K562 (cell line): ENCODE measurements around the gene GOT2. TPM values are rescaled to one million over a fixed set of nuclear protein-coding genes. Genes with fewer than 3 reads are reported as not detected.

Source experiments
- ATAC-seq: fragments of 200-7000 bp; cut with Tn5 transposase; 3 replicates; pipeline ENCODE4 v1.9.1; 2020; ENCODE audit warnings: moderate library complexity
- BruUV-seq: library from RNA; stranded (reverse); fragments of 400-500 nt; replicated peaks from 2 replicates; lab custom pipeline; 2021; lab: Mats Ljungman, UMichigan
- CTCF ChIA-PET: fragments of 300-600 bp; formaldehyde crosslinking; extraction: SDS; loops from one replicate; lab custom pipeline; 2021; ENCODE audit warnings: low intra/inter-chr PET ratio; lab: Yijun Ruan, JAX
- POLR2A ChIA-PET: fragments of 300-600, 350-650 bp; sonication (Branson Sonifier 250); formaldehyde crosslinking; extraction: SDS; loops from one replicate; lab custom pipeline; 2021; ENCODE audit warnings: antibody characterized with exemption, inconsistent platforms; lab: Yijun Ruan, JAX
- DNase-seq, 4 experiments: peaks; one replicate each; pipeline versions ENCODE4 v3.0.0 to v3.0.0-alpha.2; 2011 to 2018; ENCODE audit warnings: low spot score in 3 of 4, mixed read lengths in 3 of 4; ENCODE audit errors: extremely low read depth in 1 of 4
- FAIRE-seq: peaks from 2 replicates; lab custom pipeline; 2011; peaks lifted over from hg19 to GRCh38; lab: Jason Lieb, UNC
- H2AFZ ChIP-seq: 2 replicates; pipeline ENCODE4 v1.6.0; 2011; ENCODE audit warnings: low read depth, low read length, control low read depth, inconsistent platforms
- H3K27ac ChIP-seq: fragments of 200-600 bp; 3 replicates; pipeline ENCODE4 v1.8.0; 2011; ENCODE audit warnings: low read depth, mild to moderate bottlenecking, control low read depth, inconsistent platforms, low read length, moderate library complexity, mixed read lengths; ENCODE audit errors: extremely low read depth
- H3K27me3 ChIP-seq, 2 experiments: fragments of 300-600 bp in 1 of 2; 2 replicates in 1 of 2; 3 replicates in 1 of 2; pipeline versions ENCODE4 v1.6.0 to v1.8.0; 2011; ENCODE audit warnings: inconsistent platforms in 2 of 2, low read length in 2 of 2, mild to moderate bottlenecking in 1 of 2, mixed read lengths in 1 of 2, moderate library complexity in 1 of 2; ENCODE audit not compliant: control insufficient read depth in 2 of 2, insufficient read depth in 2 of 2
- H3K36me3 ChIP-seq: fragments of 300-600 bp; 3 replicates; pipeline ENCODE4 v1.8.0; 2011; ENCODE audit warnings: mild to moderate bottlenecking, low read length, inconsistent platforms; ENCODE audit not compliant: control insufficient read depth, insufficient read depth
- H3K4me1 ChIP-seq, 2 experiments: fragments of 200-600 bp in 1 of 2; replicated peaks in 1 of 2; 2 replicates in 1 of 2; 3 replicates in 1 of 2; pipeline versions ENCODE4 v1.5.1 to v1.8.0; 2011; ENCODE audit warnings: inconsistent platforms in 2 of 2, low read length in 2 of 2, mild to moderate bottlenecking in 1 of 2, mixed read lengths in 1 of 2, moderate library complexity in 1 of 2; ENCODE audit not compliant: control insufficient read depth in 2 of 2, insufficient read depth in 2 of 2
- H3K4me2 ChIP-seq: 2 replicates; pipeline ENCODE4 v1.6.1; 2011; ENCODE audit warnings: low read length, control low read depth, inconsistent platforms, mixed read lengths; ENCODE audit not compliant: insufficient read depth
- H3K4me3 ChIP-seq: fragments of 200-600 bp; sonication (generic), shearing (Covaris generic); 2 replicates; pipeline ENCODE4 v1.5.1; 2016; ENCODE audit warnings: control low read depth, inconsistent platforms
- H3K79me2 ChIP-seq: fragments of 200-600 bp; 3 replicates; pipeline ENCODE4 v1.8.0; 2011; ENCODE audit warnings: low read length, inconsistent platforms; ENCODE audit not compliant: control insufficient read depth, insufficient read depth
- H3K9ac ChIP-seq, 2 experiments: 2 replicates each; pipeline versions ENCODE4 v1.6.0 to v1.6.1; 2011; ENCODE audit warnings: low read depth in 2 of 2, low read length in 2 of 2, control low read depth in 1 of 2, inconsistent platforms in 1 of 2, mild to moderate bottlenecking in 1 of 2, mixed read lengths in 1 of 2; ENCODE audit not compliant: insufficient read depth in 1 of 2
- H3K9me1 ChIP-seq: one replicate; pipeline ENCODE4 v1.6.0; 2011; ENCODE audit warnings: inconsistent platforms, mild to moderate bottlenecking, low read length, moderate library complexity; ENCODE audit not compliant: control insufficient read depth, insufficient read depth
- H3K9me3 ChIP-seq: replicated peaks from 2 replicates; pipeline ENCODE4 v1.5.1; 2011; ENCODE audit warnings: low read depth, low read length, inconsistent platforms; ENCODE audit not compliant: control insufficient read depth, insufficient read depth
- H4K20me1 ChIP-seq: replicated peaks from 2 replicates; pipeline ENCODE4 v1.6.1; 2011; ENCODE audit warnings: low read length, inconsistent platforms, mixed read lengths; ENCODE audit not compliant: control insufficient read depth, insufficient read depth
- ARNT ChIP-seq, 2 experiments: fragments of 450-650 bp; IDR thresholded peaks; 2 replicates each; pipeline ENCODE4 v1.6.1; 2016; ENCODE audit warnings: mild to moderate bottlenecking in 1 of 2
- CBX3 ChIP-seq, 2 experiments: IDR thresholded peaks; 1 replicate in 1 of 2; 2 replicates in 1 of 2; pipeline ENCODE4 v1.6.1; 2012; ENCODE audit warnings: inconsistent platforms in 2 of 2, low read length in 2 of 2, borderline replicate concordance in 1 of 2, control low read depth in 1 of 2
- HMG20B ChIP-seq: fragments of 250-450 bp; sonication (Bioruptor Pico); IDR thresholded peaks from 2 replicates; pipeline ENCODE4 v1.5.0; 2021; ENCODE audit warnings: mild to moderate bottlenecking
- HNRNPL ChIP-seq: fragments of 200-400 bp; formaldehyde crosslinking; IDR thresholded peaks from 2 replicates; pipeline ENCODE4 v1.6.1; 2017; ENCODE audit warnings: low read depth, mild to moderate bottlenecking, low read length
- MXI1 ChIP-seq: IDR thresholded peaks from 2 replicates; pipeline ENCODE4 v1.6.1; 2011; ENCODE audit warnings: low read depth, mild to moderate bottlenecking, improper control_type of control experiment, low read length
- NFE2 ChIP-seq: IDR thresholded peaks from 2 replicates; pipeline ENCODE4 v1.6.1; 2014; ENCODE audit warnings: antibody characterized with exemption, low read depth
- RBM39 ChIP-seq: fragments of 200-400 bp; formaldehyde crosslinking; optimal IDR thresholded peaks from 2 replicates; pipeline ENCODE3; 2018; ENCODE audit warnings: low read depth, low read length
- TCF7 ChIP-seq: sonication (generic); IDR thresholded peaks from 2 replicates; pipeline ENCODE4 v1.6.1; 2016; ENCODE audit warnings: antibody characterized with exemption, borderline replicate concordance
- TEAD1 ChIP-seq, 2 experiments: fragments of 450-650 bp in 1 of 2; sonication (generic) in 1 of 2; formaldehyde crosslinking; IDR thresholded peaks; 2 replicates each; pipeline versions ENCODE4 v1.4.0 to v1.8.0; 2020 to 2022; ENCODE audit warnings: mild to moderate bottlenecking in 2 of 2, missing genetic modification reagents in 1 of 2
- THRAP3 ChIP-seq: fragments of 450-650 bp; IDR thresholded peaks from 2 replicates; pipeline ENCODE4 v1.6.1; 2016; ENCODE audit warnings: mild to moderate bottlenecking, inconsistent platforms, borderline replicate concordance
- WGBS: fragments of 100-300 bp; shearing (Covaris generic); methylation state at CpG from one replicate; pipeline ENCODE4 v1.1.6; 2016; ENCODE audit warnings: low coverage, mixed read lengths; ENCODE audit not compliant: insufficient coverage; ENCODE audit errors: missing lambda C conversion rate; 5-methylcytosine and 5-hydroxymethylcytosine counted together
- in situ Hi-C: fragments of 300-500 bp; cut with MboI; formaldehyde crosslinking; loops from 4 replicates; pipeline ENCODE4 v1.15.0; 2018; ENCODE audit warnings: inconsistent platforms, mixed read lengths
- intact Hi-C: fragments of 100-400 bp; cut with micrococcal nuclease; formaldehyde crosslinking; loops from 2 replicates; pipeline ENCODE4 v1.14.2; 2022
- polyA plus RNA-seq, 8 experiments: library from polyadenylated mRNA; depleted of rRNA in 4 of 8; stranded (reverse) in 5 of 8; unstranded in 3 of 8; fragments of >200 nt; fragmentation: Nextera tagmentation in 2 of 8; fragmentation: Illumina TruSeq in 1 of 8; extraction: Ambion mirVana in 2 of 8; extraction: Trizol in 1 of 8; gene quantifications; 2 replicates each; pipeline versions ENCODE4 v1.2.1 to v1.2.3, GENCODE V29; 2011 to 2014; ENCODE audit warnings: inconsistent platforms in 1 of 8, missing spikeins in 1 of 8
- total RNA-seq, 7 experiments: library from RNA; depleted of rRNA in 6 of 7; stranded (reverse); fragments of >200 nt in 6 of 7; fragmentation: Illumina TruSeq in 2 of 7; extraction: Trizol in 2 of 7; gene quantifications; 2 replicates each; pipeline versions ENCODE4 v1.2.1 to v1.2.3, GENCODE V29; 2011 to 2021; ENCODE audit warnings: low replicate concordance in 1 of 7
- TF ChIP-seq, protein P1 (sequence below): sonication (generic); formaldehyde crosslinking; IDR thresholded peaks from 2 replicates; pipeline ENCODE4 v1.8.0; 2022; ENCODE audit warnings: mild to moderate bottlenecking, low read depth, missing genetic modification reagents
- TF ChIP-seq, protein P2 (sequence below): sonication (generic); formaldehyde crosslinking; IDR thresholded peaks from 2 replicates; pipeline ENCODE4 v1.8.0; 2023; ENCODE audit warnings: mild to moderate bottlenecking, missing genetic modification reagents

The GOT2 gene
- total and polyA plus RNA-seq, 9 of the 15 experiments (the other 6 are each of a cell fraction or from before 2014, with no cell fraction given): 43.1 to 190 (median 80.2) TPM

DNA sequence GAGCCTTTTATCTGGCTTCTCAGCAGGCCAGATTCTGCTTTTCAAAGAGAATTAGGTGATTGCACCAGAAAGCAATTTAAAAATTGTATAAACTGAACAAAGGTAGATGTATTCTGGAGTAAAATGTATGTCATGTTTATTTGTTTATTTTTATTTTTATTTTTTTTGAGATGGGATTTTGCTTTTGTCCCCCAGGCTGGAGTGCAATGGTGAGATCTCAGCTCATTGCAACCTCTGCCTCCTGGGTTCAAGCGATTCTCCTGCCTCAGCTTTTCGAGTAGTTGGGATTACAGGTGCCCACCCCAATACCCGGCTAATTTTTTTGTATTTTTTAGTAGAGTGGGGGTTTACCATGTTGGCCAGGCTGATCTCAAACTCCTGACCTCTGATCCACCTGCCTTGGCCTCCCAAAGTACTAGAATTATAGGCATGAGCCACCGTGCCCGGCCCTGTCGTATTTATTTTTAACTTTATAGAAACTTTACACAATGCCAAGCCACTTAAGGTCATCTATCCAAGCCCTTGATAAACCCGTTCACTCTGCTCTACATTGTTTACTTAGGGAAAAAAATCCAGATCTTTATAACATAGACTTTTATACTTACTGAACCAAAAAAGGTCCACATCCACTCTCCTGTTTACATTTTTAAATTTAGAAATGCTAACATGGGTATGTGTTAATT, 22.7 kb upstream of the GOT2 start:
- no peak overlapping the region for H3K4me2 ChIP-seq
- H3K4me1 ChIP-seq: peaks cover 0 to 6% of the 10 kb centered on the region in 2 experiments; a peak in 3 of 5 replicates
- in situ Hi-C loops: no loop called here
- H3K9me1 ChIP-seq: no peaks in the 10 kb centered on the region
- no peaks in the 10 kb centered on the region for H3K9me3 ChIP-seq
- no peak for TF ChIP-seq MXI1
- no peak for TF ChIP-seq ARNT (IDR thresholded peaks at IDR 0.05)
- no peak for TF ChIP-seq NFE2
- no peak for TF ChIP-seq TEAD1 (CRISPR knock-in tag; IDR thresholded peaks at IDR 0.05)
- TF ChIP-seq, protein P1, sequence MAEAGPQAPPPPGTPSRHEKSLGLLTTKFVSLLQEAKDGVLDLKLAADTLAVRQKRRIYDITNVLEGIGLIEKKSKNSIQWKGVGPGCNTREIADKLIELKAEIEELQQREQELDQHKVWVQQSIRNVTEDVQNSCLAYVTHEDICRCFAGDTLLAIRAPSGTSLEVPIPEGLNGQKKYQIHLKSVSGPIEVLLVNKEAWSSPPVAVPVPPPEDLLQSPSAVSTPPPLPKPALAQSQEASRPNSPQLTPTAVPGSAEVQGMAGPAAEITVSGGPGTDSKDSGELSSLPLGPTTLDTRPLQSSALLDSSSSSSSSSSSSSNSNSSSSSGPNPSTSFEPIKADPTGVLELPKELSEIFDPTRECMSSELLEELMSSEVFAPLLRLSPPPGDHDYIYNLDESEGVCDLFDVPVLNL (CRISPR knock-in tag): no peak
- TF ChIP-seq THRAP3: no peak
- TF ChIP-seq HMG20B (CRISPR knock-in tag): no peak
- TF ChIP-seq RBM39: no peak
- TF ChIP-seq TCF7: no peak
- no peak for TF ChIP-seq CBX3 (IDR thresholded peaks at IDR 0.05; ENCODE audit: borderline replicate concordance in 1 of 2, low read length in 2 of 2)
- TF ChIP-seq, protein P2, sequence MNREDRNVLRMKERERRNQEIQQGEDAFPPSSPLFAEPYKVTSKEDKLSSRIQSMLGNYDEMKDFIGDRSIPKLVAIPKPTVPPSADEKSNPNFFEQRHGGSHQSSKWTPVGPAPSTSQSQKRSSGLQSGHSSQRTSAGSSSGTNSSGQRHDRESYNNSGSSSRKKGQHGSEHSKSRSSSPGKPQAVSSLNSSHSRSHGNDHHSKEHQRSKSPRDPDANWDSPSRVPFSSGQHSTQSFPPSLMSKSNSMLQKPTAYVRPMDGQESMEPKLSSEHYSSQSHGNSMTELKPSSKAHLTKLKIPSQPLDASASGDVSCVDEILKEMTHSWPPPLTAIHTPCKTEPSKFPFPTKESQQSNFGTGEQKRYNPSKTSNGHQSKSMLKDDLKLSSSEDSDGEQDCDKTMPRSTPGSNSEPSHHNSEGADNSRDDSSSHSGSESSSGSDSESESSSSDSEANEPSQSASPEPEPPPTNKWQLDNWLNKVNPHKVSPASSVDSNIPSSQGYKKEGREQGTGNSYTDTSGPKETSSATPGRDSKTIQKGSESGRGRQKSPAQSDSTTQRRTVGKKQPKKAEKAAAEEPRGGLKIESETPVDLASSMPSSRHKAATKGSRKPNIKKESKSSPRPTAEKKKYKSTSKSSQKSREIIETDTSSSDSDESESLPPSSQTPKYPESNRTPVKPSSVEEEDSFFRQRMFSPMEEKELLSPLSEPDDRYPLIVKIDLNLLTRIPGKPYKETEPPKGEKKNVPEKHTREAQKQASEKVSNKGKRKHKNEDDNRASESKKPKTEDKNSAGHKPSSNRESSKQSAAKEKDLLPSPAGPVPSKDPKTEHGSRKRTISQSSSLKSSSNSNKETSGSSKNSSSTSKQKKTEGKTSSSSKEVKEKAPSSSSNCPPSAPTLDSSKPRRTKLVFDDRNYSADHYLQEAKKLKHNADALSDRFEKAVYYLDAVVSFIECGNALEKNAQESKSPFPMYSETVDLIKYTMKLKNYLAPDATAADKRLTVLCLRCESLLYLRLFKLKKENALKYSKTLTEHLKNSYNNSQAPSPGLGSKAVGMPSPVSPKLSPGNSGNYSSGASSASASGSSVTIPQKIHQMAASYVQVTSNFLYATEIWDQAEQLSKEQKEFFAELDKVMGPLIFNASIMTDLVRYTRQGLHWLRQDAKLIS (CRISPR knock-in tag): no peak
- no peak for TF ChIP-seq HNRNPL
- WGBS: 6% methylated on average over 7 of the region's 7 CpGs
- BruUV-seq: no TSS peak
- peaks cover 0 to 9% of the 10 kb centered on the region in 2 experiments; a peak in 3 of 5 replicates for H3K27me3 ChIP-seq
- no peaks in the 10 kb centered on the region for H3K79me2 ChIP-seq
- H3K9ac ChIP-seq: no peak overlapping the region
- no peaks in the 10 kb centered on the region for H3K36me3 ChIP-seq
- ChIA-PET CTCF (interaction anchor here (0.7 to 1.2 kb wide), 2 partner anchors 244 to 418 kb away, joined by 3 to 4 read pairs; no protein-coding TSS in a partner anchor), POLR2A (interaction anchor here (1.6 kb wide), 1 partner anchor 11 kb away, joined by 6 read pairs; no protein-coding TSS in a partner anchor)
- DNase-seq: no peak
- no peak for ATAC-seq
- intact Hi-C loops: loop anchor here (1.0 to 10.0 kb wide), 5 partner anchors 95 to 732 kb away; partner anchors contain the start of gene MMP15
- no peak overlapping the region; the same call in 1 of the 2 replicates for H2AFZ ChIP-seq
- no peak for FAIRE-seq
- no peak overlapping the region for H3K27ac ChIP-seq
- H3K4me3 ChIP-seq: no peak overlapping the region
- no peaks in the 10 kb centered on the region; the same call in 1 of the 2 replicates for H4K20me1 ChIP-seq
